Hepatocyte (in vitro differentiated cells): ENCODE data around the gene LY6G5B.

Source experiments
- CTCF ChIP-seq: fragments of 200-600 bp; sonication (generic); IDR thresholded peaks from 2 replicates; pipeline ENCODE4 v1.5.1; 2016; ENCODE audit warnings: antibody characterized with exemption, mild to moderate bottlenecking; ENCODE audit not compliant: poor library complexity
- EZH2phosphoT487 ChIP-seq: fragments of 200-600 bp; sonication (generic); IDR thresholded peaks from one replicate; pipeline ENCODE4 v1.6.1; 2018; ENCODE audit warnings: antibody characterized with exemption, mild to moderate bottlenecking, low read depth, moderate library complexity; ENCODE audit not compliant: unreplicated experiment, severe bottlenecking

GRCh38 chr6:31622684-31623091 is 47.1 kb upstream of the LY6G5B start:
- TF ChIP-seq CTCF = no peak
- TF ChIP-seq EZH2phosphoT487 = no peak
